Thyroid gland (tissue), 4 donors: ENCODE results near the gene GAB3.

Source experiments
- CTCF ChIP-seq, 6 experiments: fragments of 200-600 bp in 3 of 6; fragments of 450-650 bp in 3 of 6; sonication (generic) in 3 of 6; IDR thresholded peaks; one replicate each; pipeline ENCODE4 v1.5.1; 2016 to 2019; ENCODE audit warnings: antibody characterized with exemption in 6 of 6, mild to moderate bottlenecking in 2 of 6, inconsistent platforms in 1 of 6, moderate library complexity in 1 of 6
- POLR2A ChIP-seq, 2 donors: fragments of 450-650 bp; IDR thresholded peaks; one replicate each; pipeline ENCODE4 v1.6.1; 2017; ENCODE audit warnings: antibody characterized with exemption in 2 of 2, mild to moderate bottlenecking in 2 of 2, moderate library complexity in 1 of 2

GRCh38 chrX:154727418-154727817 lies 23.5 kb downstream of the GAB3 start:
- TF ChIP-seq CTCF (IDR thresholded peaks at IDR 0.05) (no peak), POLR2A (IDR thresholded peaks at IDR 0.05) (no peak)
